Endodermal cell (in vitro differentiated cells): ENCODE measurements around the gene STAM. TPM values are rescaled to one million over a fixed set of nuclear protein-coding genes. Genes with fewer than 3 reads are reported as not detected.

Source experiments
- DNase-seq: peaks from one replicate; pipeline ENCODE4 v3.0.0-alpha.2; 2017
- H3K27ac ChIP-seq: 2 replicates; pipeline ENCODE4 v1.5.1; 2013; ENCODE audit warnings: mild to moderate bottlenecking, low read depth, low read length, moderate library complexity
- H3K27me3 ChIP-seq: 2 replicates; pipeline ENCODE4 v1.6.1; 2013; ENCODE audit warnings: mild to moderate bottlenecking, low read length, moderate library complexity; ENCODE audit not compliant: insufficient read depth, control insufficient read depth, poor library complexity, severe bottlenecking
- H3K36me3 ChIP-seq: 2 replicates; pipeline ENCODE4 v1.7.0; 2013; ENCODE audit warnings: mild to moderate bottlenecking, low read length, moderate library complexity; ENCODE audit not compliant: control insufficient read depth, insufficient read depth
- H3K4me1 ChIP-seq: one replicate; pipeline ENCODE4 v1.7.0; 2013; ENCODE audit warnings: low read length; ENCODE audit not compliant: control insufficient read depth, insufficient read depth
- H3K4me3 ChIP-seq: 2 replicates; pipeline ENCODE4 v1.5.1; 2013; ENCODE audit warnings: mild to moderate bottlenecking, low read length, moderate library complexity
- H3K9ac ChIP-seq: 2 replicates; pipeline ENCODE4 v1.6.1; 2013; ENCODE audit warnings: mild to moderate bottlenecking, low read length, moderate library complexity; ENCODE audit not compliant: poor library complexity, severe bottlenecking; ENCODE audit errors: extremely low read depth
- H3K9me3 ChIP-seq: 2 replicates; pipeline ENCODE4 v1.6.1; 2013; ENCODE audit warnings: mild to moderate bottlenecking, low read length, moderate library complexity; ENCODE audit not compliant: control insufficient read depth
- H3K27ac Mint-ChIP-seq: 2 replicates; pipeline ENCODE4 v1.8.0; 2020; ENCODE audit warnings: mixed read lengths
- H3K27me3 Mint-ChIP-seq: 2 replicates; pipeline ENCODE4 v1.8.0; 2021; ENCODE audit warnings: mild to moderate bottlenecking, mixed read lengths; ENCODE audit not compliant: insufficient read depth
- H3K36me3 Mint-ChIP-seq: 2 replicates; pipeline ENCODE4 v1.8.0; 2020; ENCODE audit warnings: low read depth, mixed read lengths
- H3K4me1 Mint-ChIP-seq: 2 replicates; pipeline ENCODE4 v1.8.0; 2020; ENCODE audit warnings: mixed read lengths
- H3K4me3 Mint-ChIP-seq: 2 replicates; pipeline ENCODE4 v1.8.0; 2020; ENCODE audit warnings: mild to moderate bottlenecking, moderate library complexity, mixed read lengths
- H3K9me3 Mint-ChIP-seq: 2 replicates; pipeline ENCODE4 v1.8.0; 2020; ENCODE audit warnings: mild to moderate bottlenecking, mixed read lengths
- CTCF ChIP-seq: fragments of 200-600 bp; sonication (generic); conservative IDR thresholded peaks from 2 replicates; pipeline ENCODE4 v1.5.0; 2021; ENCODE audit warnings: antibody characterized with exemption, mild to moderate bottlenecking
- WGBS, 2 experiments: methylation state at CpG; one replicate each; pipeline versions ENCODE4 v1.1.5 to v1.1.7; 2013; ENCODE audit warnings: missing lambda C conversion rate in 2 of 2, mixed read lengths in 1 of 2; ENCODE audit not compliant: insufficient coverage in 1 of 2, insufficient read length in 1 of 2; 5-methylcytosine and 5-hydroxymethylcytosine counted together
- total RNA-seq, 2 donors: library from RNA; stranded (reverse); fragmentation: NEBNext Ultra II Directional in 1 of 2; extraction: Animal tissue kit (Norgen Biotek cat#: 25700) in 1 of 2; gene quantifications; 2 replicates in 1 of 2; 3 replicates in 1 of 2; pipeline ENCODE4 v1.2.1, GENCODE V29; 2021

The STAM gene
- total RNA-seq, 2 donors from 2014 or later, result 26.7 to 30.0 TPM

GRCh38 chr10:17663450-17663849 is 19.5 kb downstream of the STAM start:
- H3K27me3 ChIP-seq, result no peaks in the 10 kb centered on the region
- Mint-ChIP-seq H3K27ac (no peak overlapping the region), H3K36me3 (peaks cover 17% of the 10 kb centered on the region), H3K9me3 (no peaks in the 10 kb centered on the region), H3K4me3 (no peak overlapping the region), H3K4me1 (peaks cover 1% of the 10 kb centered on the region), H3K27me3 (no peaks in the 10 kb centered on the region)
- no peaks in the 10 kb centered on the region for H3K4me1 ChIP-seq
- DNase-seq, result no peak
- H3K36me3 ChIP-seq, result peaks cover 24% of the 10 kb centered on the region
- no peak for TF ChIP-seq CTCF
- no peak overlapping the region for H3K9ac ChIP-seq
- H3K9me3 ChIP-seq, result no peaks in the 10 kb centered on the region
- WGBS, 2 experiments, result 100% methylated on average over 1 of the region's 1 CpG; no CpG with 5 or more reads in 1 of the 2 experiments
- H3K27ac ChIP-seq, result no peak overlapping the region
- no peak overlapping the region for H3K4me3 ChIP-seq

- Mint-ChIP-seq H3K27me3 (no peaks in the 10 kb centered on the region), H3K9me3 (no peaks in the 10 kb centered on the region), H3K4me1 (peaks cover 1% of the 10 kb centered on the region), H3K4me3 (no peak overlapping the region), H3K27ac (no peak overlapping the region), H3K36me3 (peaks cover 12% of the 10 kb centered on the region)
- WGBS, 2 experiments, result 96 to 100% methylated on average over 1 to 3 of the region's 4 CpGs
- Histone ChIP-seq H3K9ac (no peak overlapping the region), H3K27ac (no peak overlapping the region), H3K27me3 (no peaks in the 10 kb centered on the region), H3K36me3 (peaks cover 23% of the 10 kb centered on the region), H3K9me3 (no peaks in the 10 kb centered on the region), H3K4me3 (no peak overlapping the region), H3K4me1 (no peaks in the 10 kb centered on the region)
- no peak for TF ChIP-seq CTCF
- DNase-seq, result no peak
Measured at GRCh38 chr10:17665747-17666146, 21.8 kb downstream of the STAM start.

- Histone ChIP-seq H3K27ac (no peak overlapping the region), H3K4me3 (no peak overlapping the region), H3K9ac (no peak overlapping the region), H3K9me3 (no peaks in the 10 kb centered on the region), H3K27me3 (no peaks in the 10 kb centered on the region), H3K4me1 (peaks cover 13% of the 10 kb centered on the region), H3K36me3 (peaks cover 6% of the 10 kb centered on the region)
- H3K36me3 Mint-ChIP-seq, result peaks cover 2% of the 10 kb centered on the region
- no peak overlapping the region for H3K4me3 Mint-ChIP-seq
- 94 to 100% methylated on average over 2 to 5 of the region's 6 CpGs for WGBS, 2 experiments
- TF ChIP-seq CTCF, result no peak
- DNase-seq, result no peak
- H3K4me1 Mint-ChIP-seq, result peaks cover 27% of the 10 kb centered on the region
- H3K9me3 Mint-ChIP-seq, result no peaks in the 10 kb centered on the region
- H3K27ac Mint-ChIP-seq, result no peak overlapping the region
- H3K27me3 Mint-ChIP-seq, result no peaks in the 10 kb centered on the region
Measured at GRCh38 chr10:17668435-17669184, 24.7 kb downstream of the STAM start.
